ENCODE results near the gene KCNMA1. TPM values are rescaled to one million over a fixed set of nuclear protein-coding genes. Genes with fewer than 3 reads are reported as not detected.

Gene KCNMA1
- total RNA-seq, 2 donors from 2014 or later = 23.2 to 44.5 TPM

- intact Hi-C loops (cut with DNase I) = no loop called here
- Histone ChIP-seq H3K9me3 (no peaks in the 10 kb centered on the region), H3K9ac (ENCODE audit: low read depth in 2 of 2, low read length in 2 of 2) (no peak overlapping the region), H3K4me1 (no peaks in the 10 kb centered on the region), H3K27ac (no peak overlapping the region), H3K36me3 (no peaks in the 10 kb centered on the region), H3K4me3 (no peak overlapping the region), H3K27me3 (no peaks in the 10 kb centered on the region)
- no peak for TF ChIP-seq CTCF (IDR thresholded peaks at IDR 0.05)
- DNase-seq = peak; percentile 64
Measured at GRCh38 chr10:77571490-77571889, 66.1 kb downstream of the KCNMA1 start.

GRCh38 chr10:77566914-77567566 is 70.6 kb downstream of the KCNMA1 start:
- no peak overlapping the region for H3K4me3 ChIP-seq
- no peaks in the 10 kb centered on the region for H3K9me3 ChIP-seq
- H3K9ac ChIP-seq (ENCODE audit: low read depth in 2 of 2, low read length in 2 of 2) = no peak overlapping the region
- H3K36me3 ChIP-seq = no peaks in the 10 kb centered on the region
- H3K27ac ChIP-seq = no peak overlapping the region
- no peak for DNase-seq
- H3K4me1 ChIP-seq = peaks cover 5% of the 10 kb centered on the region
- intact Hi-C loops (cut with DNase I) = no loop called here
- H3K27me3 ChIP-seq = no peaks in the 10 kb centered on the region
- TF ChIP-seq CTCF (IDR thresholded peaks at IDR 0.05) = no peak

GRCh38 chr10:77566236-77566635 is 71.4 kb downstream of the KCNMA1 start:
- intact Hi-C loops (cut with DNase I) = no loop called here
- no peak for DNase-seq
- Histone ChIP-seq H3K36me3 (no peaks in the 10 kb centered on the region), H3K4me3 (no peak overlapping the region), H3K4me1 (peaks cover 5% of the 10 kb centered on the region), H3K27me3 (no peaks in the 10 kb centered on the region), H3K27ac (no peak overlapping the region), H3K9me3 (no peaks in the 10 kb centered on the region), H3K9ac (ENCODE audit: low read depth in 2 of 2, low read length in 2 of 2) (no peak overlapping the region)
- TF ChIP-seq CTCF (IDR thresholded peaks at IDR 0.05) = no peak

- Histone ChIP-seq H3K27me3 (no peaks in the 10 kb centered on the region), H3K36me3 (no peaks in the 10 kb centered on the region), H3K27ac (no peak overlapping the region), H3K4me1 (peaks cover 5% of the 10 kb centered on the region), H3K4me3 (no peak overlapping the region), H3K9ac (ENCODE audit: low read depth in 2 of 2, low read length in 2 of 2) (no peak overlapping the region), H3K9me3 (no peaks in the 10 kb centered on the region)
- intact Hi-C loops (cut with DNase I) = no loop called here
- TF ChIP-seq CTCF (IDR thresholded peaks at IDR 0.05) = no peak
- no peak for DNase-seq
Measured at GRCh38 chr10:77565590-77566023, 72.0 kb downstream of the KCNMA1 start.

- Histone ChIP-seq H3K9me3 (no peaks in the 10 kb centered on the region), H3K9ac (ENCODE audit: low read depth in 2 of 2, low read length in 2 of 2) (no peak overlapping the region), H3K27ac (no peak overlapping the region), H3K36me3 (no peaks in the 10 kb centered on the region), H3K27me3 (no peaks in the 10 kb centered on the region), H3K4me3 (no peak overlapping the region), H3K4me1 (peaks cover 5% of the 10 kb centered on the region)
- intact Hi-C loops (cut with DNase I) = no loop called here
- TF ChIP-seq CTCF (IDR thresholded peaks at IDR 0.05) = no peak
- DNase-seq = no peak
Measured at GRCh38 chr10:77564731-77565589, 72.6 kb downstream of the KCNMA1 start.
